Medulla oblongata (tissue), 1 donor: ENCODE data around the gene GATC.
A peak's percentile ranks its signal among the peaks of the same experiment; 100 is the strongest.

Experiments used
- DNase-seq: peaks from one replicate; pipeline ENCODE4 v3.0.0-alpha.2; 2015; ENCODE audit errors: extremely low spot score

Gene GATC, protein sequence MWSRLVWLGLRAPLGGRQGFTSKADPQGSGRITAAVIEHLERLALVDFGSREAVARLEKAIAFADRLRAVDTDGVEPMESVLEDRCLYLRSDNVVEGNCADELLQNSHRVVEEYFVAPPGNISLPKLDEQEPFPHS

DNA sequence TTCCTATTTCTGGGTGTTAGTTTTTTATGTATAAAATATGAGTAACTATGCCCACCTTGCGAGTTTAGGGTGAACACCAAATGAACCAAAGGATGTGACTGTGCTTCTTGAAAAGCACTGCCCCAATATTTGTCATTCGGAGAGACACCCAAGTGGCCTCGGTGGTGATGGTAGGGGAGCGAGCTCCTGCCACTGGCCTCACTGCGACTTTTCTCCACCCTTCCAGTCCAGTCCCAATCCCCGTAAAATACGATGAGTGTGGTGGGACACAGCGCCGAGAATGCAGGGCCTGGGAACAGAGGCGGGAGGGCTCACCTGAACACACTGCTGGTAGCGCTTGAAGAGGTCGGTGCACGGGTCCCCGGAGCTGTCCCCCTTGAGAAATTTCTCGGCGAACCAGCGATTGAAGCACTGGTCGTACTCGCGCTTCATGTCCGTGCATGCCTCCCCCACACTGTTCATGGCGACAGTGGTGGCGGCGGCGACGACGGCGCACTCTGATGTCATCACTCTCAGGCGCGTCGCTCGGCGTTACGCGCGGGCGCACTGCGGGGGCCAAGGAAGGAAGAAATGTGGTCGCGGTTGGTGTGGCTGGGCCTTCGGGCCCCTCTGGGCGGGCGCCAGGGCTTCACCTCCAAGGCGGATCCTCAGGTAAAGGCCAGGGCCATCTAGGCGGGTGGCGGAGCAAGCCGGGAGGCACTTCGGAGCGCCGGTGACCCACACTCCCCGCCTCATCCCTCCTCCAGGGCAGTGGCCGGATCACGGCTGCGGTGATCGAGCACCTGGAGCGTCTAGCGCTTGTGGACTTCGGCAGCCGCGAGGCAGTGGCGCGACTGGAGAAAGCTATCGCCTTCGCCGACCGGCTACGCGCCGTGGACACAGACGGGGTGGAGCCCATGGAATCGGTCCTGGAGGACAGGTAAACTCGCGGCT is at the start of gene GATC, which contains the start of gene TRIAP1:
GATC (plus strand) TSS at position 534 of the 933 bp plus-strand sequence; CDS start at position 571, 37 bp downstream.
TRIAP1 (minus strand) TSS at position 474 of the 933 bp plus-strand sequence; CDS start at position 462, 12 bp downstream.
- peak; percentile 83 for DNase-seq

DNA sequence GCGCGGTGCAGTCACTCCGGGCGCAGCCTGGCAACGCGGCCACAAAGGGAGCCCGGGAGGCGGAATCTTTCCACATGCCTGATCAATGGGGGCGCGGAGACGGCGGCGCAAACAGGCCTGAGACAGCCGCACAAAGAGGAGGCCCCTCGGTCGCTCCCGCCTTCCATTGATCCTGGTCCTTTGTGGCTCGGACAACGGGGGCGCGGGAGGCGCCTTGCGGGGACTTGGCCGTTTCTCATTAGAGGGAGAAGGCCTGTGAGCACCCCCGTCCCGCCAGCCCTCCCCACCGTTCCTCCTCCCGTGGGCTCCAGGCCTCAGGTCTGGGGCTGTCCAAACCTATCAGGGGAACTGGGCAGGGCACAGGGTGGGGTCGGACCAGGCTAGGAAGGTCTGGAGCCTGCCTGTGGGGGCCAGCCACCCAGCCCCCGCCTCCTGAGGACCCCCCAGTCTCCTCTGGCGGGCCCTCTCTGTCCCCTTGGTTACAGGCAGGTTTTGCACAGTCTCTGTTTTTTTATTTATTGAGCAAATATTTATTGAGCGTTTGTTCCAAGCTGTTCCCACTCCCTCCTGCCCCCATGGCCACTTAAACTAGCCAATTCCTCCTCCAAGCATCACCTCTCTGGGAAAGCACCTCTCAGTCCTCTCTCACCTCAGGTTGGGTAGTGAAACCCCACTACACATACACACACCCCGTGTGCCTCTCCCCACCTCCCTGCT is 48.3 kb upstream of the GATC start:
- peak; percentile 33 for DNase-seq

DNA sequence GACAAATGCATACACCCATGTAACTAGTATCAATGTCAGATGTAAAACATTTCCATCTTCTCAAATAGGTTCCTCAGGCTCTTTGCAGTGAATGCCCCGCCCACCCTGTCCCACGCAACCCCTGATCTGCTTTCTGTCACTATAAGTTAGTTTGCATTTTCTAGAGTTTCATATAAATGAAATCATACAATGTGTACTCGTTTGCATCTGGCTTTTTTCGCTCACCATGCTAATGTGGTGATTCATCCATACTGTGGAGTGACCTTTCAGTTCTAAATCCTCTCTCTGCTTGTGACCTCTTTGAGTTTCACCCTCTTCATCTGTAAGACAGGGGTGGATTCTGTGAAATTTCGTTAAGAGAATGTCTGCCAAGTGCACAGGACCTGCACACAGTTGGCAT is 46.7 kb upstream of the GATC start:
- DNase-seq = no peak

DNA sequence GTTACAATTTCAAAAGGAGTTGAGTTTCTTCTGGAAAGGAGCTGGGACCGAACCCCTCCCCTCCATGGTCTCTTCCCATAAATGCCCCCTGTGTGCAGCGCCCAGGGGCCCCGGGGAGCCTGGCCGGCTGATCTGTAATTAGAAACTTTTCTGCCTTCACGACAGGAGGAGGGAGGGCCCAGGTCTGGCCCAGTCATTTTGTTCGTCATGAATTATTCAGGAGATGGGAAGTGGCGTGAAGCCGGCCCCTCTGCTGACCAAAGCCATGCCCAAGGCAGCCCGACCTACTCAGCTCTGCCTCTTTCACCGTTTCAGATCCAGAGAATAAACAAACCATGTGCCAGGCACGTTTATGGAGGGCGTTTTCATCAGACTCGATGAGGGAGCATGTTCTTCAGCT is 44.0 kb upstream of the GATC start:
- peak; percentile 17 for DNase-seq

DNA sequence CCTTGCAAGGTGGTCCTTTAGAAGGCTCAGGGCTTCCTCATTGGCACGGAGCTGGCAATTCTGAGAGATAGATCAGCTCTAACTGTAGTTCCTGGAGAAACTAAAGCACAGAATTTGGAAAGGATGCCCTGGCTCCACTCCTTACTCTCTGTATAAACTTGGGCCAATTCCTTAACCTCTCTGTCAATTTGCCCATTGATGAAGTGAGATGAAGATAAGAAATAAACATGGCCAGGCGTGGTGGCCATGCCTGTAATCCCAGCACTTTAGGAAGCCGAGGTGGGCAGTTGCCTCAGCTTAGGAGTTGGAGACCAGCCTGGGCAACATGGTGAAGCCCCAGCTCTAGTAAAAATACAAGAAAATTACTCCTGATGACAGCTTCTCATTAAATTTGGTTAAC is 42.4 kb upstream of the GATC start:
- no peak for DNase-seq

DNA sequence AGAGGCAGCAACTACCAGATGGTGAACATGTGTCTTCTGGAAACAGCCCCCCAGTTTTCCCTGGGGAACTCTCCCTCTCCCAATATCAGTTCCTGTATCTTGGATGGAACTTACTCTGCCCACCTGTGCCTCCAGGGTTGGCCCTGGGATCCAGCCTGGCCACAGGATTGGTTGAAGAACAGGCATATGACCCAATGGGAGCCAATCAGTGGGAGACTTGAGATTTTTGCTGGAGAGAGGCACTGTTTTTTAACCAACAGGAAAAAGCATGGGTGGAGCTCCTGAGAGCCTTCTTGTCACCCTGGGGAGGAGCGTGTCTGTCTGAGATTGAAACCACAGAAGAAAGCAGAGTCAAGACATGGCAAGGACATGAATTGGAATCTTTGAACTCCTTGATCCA is 42.0 kb upstream of the GATC start:
- no peak for DNase-seq

DNA sequence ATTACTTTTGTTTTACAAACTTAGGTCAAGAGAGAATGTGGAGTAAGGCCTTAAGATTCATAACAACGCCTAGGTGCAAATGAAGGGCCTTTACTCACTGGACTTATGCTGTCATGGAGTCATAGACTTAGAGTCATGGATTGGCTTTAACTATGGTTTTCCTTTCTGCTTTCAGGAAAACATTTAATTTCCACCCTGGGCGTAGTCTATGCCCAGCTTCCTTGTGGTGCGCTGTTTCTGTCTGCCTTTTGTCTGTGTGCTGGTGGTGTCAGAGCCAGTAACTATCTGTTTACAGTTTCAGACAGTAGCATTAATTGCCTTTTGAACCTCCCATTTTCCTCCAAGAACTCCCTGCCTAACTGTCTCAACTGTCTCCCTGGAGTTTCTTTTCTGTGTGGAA is 40.2 kb upstream of the GATC start:
- DNase-seq = no peak

DNA sequence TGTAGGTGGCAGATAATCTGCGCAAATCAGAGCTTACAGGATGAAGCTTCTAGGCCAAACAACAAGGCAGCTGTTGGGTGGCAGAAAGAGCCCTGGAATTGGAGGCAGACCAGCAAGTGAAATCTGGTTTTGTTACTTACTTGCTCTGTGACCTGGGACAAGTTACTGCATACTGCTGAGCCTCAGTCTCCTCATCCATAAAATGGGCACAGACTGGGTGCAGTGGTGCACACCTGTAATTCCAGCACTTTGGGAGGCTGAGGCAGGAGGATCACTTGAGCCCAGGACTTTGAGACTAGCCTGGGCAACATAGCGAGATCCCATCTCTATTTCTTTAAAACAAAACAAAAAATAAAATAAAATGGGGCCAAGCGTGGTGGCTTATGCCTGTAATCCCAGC is 39.7 kb upstream of the GATC start:
- no peak for DNase-seq

DNA sequence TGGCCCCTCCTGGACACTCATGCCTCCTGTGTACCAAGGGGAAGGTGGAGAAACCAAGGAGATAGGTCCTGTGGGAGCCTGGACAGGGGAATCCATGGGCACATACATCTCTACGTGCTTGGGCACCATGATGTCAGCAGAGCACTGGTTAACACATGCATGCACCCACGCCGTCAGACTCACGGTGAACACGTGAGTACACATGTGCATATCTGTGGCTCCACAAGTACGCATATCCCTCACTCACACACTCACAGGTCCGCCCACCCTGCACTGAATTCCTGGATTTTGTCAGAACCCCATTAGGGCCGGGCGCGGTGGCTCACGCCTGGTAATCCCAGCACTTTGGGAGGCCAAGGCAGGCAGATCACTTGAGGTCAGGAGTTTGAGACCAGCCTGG is 37.5 kb upstream of the GATC start:
- no peak for DNase-seq

DNA sequence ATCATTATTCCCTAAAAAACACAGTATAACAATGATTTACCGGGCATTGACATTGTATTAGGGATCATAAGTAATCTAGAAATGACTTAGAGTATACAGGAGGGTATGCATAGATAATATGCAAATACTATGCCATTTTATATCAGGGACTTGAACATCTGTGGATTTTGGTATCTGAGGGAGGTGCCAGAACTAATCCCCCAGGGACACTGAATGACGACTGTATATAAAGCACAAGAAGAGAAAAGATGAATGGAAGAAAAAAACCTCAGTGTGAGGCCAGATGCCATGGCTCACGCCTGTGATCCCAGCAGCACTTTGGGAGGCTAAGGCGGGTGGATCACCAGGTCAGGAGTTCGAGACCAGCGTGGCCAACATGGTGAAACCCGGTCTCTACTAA is 33.8 kb upstream of the GATC start:
- DNase-seq = no peak

DNA sequence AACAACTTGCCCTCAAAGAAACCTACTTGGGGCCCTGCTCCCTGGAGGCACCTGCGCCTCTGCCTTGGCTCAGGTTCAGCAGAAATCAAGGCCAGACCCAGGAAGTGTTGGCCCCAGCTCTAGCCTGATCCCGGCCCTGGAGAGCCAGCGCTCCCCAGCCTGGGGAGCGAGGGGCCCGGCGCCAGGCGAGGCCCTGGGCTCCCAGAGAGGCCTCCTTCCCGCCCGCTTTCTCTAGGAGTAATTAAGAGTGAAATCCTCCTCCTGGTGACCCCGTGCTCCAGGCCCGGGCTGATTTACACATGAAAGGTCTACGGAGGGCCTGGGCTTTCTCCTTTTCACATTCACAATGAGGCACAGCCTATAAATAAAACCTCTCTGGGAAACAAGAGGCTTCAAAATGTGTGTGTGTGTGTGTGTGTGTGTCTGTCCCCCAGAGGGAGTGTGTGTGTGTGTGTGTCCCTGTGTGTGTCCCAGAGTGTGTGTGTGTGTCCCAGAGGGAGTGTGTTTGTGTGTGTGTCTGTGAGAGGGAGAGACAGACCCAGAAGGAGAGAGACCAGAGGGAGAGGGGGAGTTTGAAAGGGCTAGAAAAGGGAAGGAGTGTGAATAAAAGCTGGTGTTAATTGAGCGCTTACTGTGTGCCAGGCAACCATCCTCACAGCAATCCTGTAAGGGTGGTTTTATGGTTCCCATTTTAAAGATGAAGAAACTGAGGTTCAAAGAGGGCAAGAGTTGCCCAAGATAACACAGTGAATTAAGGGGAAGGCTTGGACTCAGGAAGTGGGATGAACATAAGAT is 32.1 kb upstream of the GATC start:
- peak; percentile 69 for DNase-seq

DNA sequence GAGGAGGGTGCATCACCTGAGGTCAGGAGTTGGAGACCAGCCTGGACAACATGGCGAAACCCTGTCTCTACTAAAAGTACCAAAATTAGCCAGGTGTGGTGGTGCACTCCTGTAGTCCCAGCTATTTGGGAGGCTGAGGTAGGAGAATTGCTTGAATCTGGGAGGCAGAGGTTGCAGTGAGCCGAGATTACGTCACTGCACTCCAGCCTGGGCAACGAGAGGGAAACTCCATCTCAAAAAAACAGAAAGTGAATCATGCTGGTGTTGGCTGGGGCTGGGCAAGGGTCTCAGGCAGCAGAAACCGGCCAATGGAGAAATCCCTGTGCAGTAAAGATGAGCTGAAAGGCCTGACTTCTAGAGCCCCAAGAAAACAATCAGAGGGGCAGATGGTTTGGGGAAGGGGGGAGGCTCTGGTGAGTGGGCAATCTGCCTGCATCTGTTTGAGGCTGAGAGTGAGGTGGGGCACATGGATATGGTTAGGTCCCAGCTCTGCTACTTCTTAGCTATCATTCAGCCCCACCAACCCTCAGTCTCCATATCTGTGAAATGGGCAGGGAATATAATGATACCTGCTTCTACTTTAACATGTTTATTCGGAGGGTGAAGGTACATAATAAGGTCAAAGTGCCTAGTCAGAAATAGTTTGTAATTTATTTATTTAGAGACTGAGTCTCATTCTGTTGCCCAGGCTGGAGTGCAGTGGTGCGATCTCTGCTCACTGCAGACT is 29.6 kb upstream of the GATC start:
- no peak for DNase-seq

DNA sequence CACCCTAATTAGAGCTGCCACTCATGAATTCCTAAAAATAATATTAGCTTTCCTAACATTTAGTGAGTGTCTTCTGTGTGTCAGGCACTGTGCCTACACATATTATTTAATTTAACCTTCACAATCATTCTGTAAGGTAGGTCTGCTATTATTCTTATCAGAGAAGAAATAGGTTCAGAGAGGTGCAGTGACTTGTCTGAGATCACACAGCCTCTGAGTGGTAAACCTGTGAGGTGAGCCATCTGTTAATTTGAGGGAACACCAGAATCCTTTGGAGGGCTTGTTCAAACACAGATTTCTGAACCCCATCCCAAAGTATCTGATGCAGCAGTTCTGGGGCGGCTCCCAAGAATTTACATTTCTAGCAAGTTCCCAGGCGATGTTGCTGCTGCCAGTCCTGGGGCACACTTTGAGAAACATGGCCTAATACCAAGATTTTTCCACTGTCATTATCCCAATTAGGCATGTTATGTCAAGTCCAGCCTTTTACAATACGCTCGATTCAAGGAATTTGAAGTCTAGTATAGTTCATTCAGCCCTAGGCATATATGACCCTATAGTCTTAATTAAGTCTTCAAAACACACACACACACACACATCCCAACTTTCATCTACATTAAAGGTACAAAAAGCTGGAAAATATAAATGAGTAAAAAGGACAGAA is 28.2 kb upstream of the GATC start:
- DNase-seq = no peak

DNA sequence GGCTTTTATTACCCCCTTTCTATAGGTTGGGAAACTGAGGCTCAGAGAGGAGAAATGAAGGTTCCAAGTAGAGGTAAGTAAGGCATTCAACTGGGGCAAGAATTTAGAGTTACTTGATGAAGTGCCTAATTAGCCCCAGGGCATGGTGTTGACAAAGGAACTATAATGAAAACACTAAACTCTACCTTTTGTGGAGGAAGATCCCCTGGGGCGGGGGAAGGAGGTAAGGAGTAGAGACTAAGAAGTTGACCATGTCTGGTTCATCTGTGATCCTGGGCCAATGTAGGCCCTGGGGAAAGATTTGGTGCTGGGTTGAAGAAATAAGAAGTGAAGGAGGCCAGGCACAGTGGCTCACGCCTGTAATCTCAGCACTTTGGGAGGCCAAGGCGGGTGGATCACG is 24.5 kb upstream of the GATC start:
- DNase-seq = no peak

DNA sequence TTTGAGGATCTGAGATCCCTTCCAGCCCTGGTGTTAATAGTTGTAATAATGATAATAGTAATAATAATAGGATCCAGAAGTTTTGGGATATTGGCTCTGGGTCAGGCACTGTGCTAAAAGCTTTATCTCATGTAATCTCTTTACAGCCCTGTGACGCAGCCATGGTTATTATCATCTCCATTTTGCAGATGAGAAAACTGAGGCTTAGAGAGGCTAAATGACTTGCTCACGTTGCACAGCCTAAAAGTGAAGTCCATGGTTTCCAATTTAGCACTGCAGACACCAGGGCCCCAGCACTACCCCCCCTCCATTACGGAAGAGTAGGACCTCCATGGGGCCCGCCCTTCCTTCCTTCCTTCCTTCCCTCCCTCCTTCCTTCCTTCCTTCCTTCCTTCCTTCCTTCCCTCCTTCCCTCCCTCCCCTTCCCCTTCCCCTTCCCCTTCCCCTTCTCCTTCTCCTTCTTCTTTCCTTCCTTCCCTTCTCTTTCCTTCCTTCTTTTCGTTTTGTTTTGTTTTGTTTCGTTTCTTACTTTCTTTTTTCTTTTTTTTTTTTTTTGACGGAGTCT is 23.3 kb upstream of the GATC start:
- DNase-seq = no peak

DNA sequence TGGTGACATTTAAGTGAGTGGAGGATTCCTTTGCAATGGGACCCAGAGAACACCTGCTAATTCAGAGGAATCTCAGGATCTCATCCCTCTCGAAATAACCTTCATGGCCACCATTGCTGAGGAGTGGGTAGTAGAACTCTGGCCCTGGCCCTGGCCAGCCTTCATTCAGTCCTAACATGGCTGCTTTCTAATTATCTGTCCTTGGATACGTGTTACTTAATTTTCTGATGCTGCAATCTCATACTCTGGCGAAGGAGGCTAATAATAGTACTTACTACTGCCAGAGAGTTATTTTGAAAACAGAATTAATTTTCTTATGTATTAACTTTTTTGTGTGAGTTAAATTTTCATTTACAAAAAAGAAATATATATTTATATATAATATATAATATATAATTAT is 20.4 kb upstream of the GATC start:
- no peak for DNase-seq

DNA sequence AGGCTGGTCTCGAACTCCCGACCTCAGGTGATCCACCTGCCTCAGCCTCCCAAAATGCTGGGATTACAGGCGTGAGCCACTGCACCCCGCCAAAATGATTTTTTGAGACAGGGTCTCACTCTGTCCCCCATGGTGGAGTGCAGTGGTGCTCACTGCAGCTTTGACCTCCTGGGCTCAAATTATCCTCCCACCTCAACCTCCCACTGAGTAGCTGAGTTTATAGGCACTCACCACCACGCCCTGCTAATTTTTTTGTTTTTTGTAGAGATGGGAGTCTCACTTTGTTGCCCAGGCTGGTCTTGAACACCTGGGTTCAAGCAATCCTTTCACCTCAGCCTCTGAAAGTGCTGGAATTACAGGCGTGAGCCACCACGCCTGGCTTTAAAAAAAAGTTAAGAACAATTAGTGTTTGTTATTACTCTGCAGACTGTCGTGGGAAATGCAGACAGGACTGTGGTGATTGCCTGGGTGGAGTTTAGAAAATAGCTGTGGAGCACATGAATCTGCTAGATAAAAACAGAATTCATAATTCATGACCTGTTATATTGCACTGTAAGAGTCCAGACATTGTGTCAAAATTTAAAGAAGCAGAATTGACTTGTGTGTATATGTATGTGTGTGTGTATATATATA is 17.5 kb upstream of the GATC start:
- DNase-seq = no peak

DNA sequence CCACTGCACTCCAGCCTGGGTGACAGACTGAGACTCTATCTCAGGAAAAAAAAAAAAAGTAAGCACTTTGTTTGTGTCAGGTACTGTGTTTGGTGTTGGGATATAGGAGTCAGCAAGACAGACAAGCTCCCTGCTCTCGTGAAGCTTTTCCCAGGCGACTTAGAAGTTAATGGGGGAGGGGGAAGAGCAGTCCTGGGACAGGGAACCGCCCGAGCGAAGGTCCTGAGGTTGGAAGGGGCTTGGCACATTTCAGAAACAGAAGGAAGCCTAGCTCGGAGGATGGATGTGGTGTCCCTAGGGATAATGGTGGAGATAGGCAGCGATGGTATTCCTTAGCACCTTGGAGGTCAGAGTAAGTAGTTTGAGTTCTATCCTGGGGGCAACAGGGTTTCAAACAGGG is 16.9 kb upstream of the GATC start:
- no peak for DNase-seq

DNA sequence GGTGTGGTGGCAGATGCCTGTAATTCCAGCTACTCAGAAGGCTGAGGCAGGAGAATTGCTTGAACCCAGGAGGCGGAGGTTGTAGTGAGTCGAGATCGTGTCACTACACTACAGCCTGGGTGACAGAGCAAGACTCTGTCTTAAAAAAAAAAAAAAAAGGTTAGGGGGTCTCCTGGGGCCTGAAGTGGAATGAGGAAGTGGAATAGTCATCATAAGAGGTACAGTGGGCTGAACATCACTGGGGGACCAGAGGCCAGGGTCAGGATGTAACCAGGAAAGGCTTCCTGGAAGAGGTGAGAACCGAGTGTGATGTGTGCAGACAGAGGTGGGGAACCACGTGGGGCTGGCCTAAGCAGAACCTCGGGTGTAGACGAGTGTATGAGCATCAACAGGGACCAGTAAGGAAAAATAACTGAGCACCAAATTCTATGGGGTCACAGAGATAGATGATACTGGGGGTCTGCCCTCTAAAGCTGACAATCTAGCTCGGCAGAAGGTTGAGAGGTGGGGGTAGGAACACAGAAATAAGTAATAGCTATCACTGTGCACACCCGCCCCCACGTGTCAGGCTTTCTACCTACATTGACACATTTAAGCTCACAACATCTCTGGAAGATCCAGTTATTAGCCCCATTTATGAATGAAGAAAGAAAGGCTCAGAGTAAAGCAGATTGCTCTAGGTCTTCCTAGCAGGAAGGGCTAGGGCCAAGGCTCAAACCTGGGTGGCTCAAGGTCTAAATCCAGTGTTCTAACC is 13.3 kb upstream of the GATC start:
- DNase-seq = no peak
